IMR-90 (cell line): ENCODE measurements around the gene C2orf92. TPM values are rescaled to one million over a fixed set of nuclear protein-coding genes. Genes with fewer than 3 reads are reported as not detected.

Experiments
- ATAC-seq: fragments of 200-7000 bp; cut with Tn5 transposase; 2 replicates; pipeline ENCODE4 v1.9.1; 2020; ENCODE audit warnings: low read depth, mild to moderate bottlenecking, moderate library complexity
- BruUV-seq: library from RNA; stranded (reverse); fragments of 400-500 nt; replicated peaks from 2 replicates; lab custom pipeline; 2021; lab: Mats Ljungman, UMichigan
- CTCF ChIA-PET: fragments of 300-600 bp; formaldehyde crosslinking; extraction: SDS; loops from one replicate; lab custom pipeline; 2021; ENCODE audit warnings: antibody characterized with exemption; lab: Yijun Ruan, JAX
- POLR2A ChIA-PET: fragments of 300-600 bp; sonication (Branson Sonifier 250); formaldehyde crosslinking; loops from one replicate; lab custom pipeline; 2022; ENCODE audit warnings: antibody characterized with exemption; ENCODE audit not compliant: unreplicated experiment; lab: Charles Lee
- DNase-seq: peaks from one replicate; pipeline ENCODE4 v3.0.0; 2013
- H2AFZ ChIP-seq: replicated peaks from 2 replicates; pipeline ENCODE3; 2013; ENCODE audit warnings: low read length, mild to moderate bottlenecking; ENCODE audit not compliant: poor library complexity
- H2AK5ac ChIP-seq: 2 replicates; pipeline ENCODE4 v1.6.1; 2013; ENCODE audit warnings: low read depth, low read length, inconsistent platforms
- H2AK9ac ChIP-seq: replicated peaks from 2 replicates; pipeline ENCODE3; 2013; ENCODE audit warnings: mild to moderate bottlenecking, low read depth, low read length, moderate library complexity; ENCODE audit not compliant: poor library complexity
- H2BK120ac ChIP-seq: 2 replicates; pipeline ENCODE4 v1.6.1; 2013; ENCODE audit warnings: low read depth, low read length, inconsistent platforms
- H2BK15ac ChIP-seq: 3 replicates; pipeline ENCODE4 v1.6.1; 2013; ENCODE audit warnings: low read depth, low read length, inconsistent platforms
- H2BK20ac ChIP-seq: 2 replicates; pipeline ENCODE4 v1.6.1; 2013; ENCODE audit warnings: low read depth, mild to moderate bottlenecking, inconsistent platforms, low read length, moderate library complexity
- H2BK5ac ChIP-seq: 2 replicates; pipeline ENCODE4 v1.6.1; 2013; ENCODE audit warnings: mild to moderate bottlenecking, low read depth, low read length, inconsistent platforms; ENCODE audit not compliant: poor library complexity, severe bottlenecking
- H3K14ac ChIP-seq: replicated peaks from 2 replicates; pipeline ENCODE4 v1.6.1; 2013; ENCODE audit warnings: low read depth, low read length, inconsistent platforms
- H3K18ac ChIP-seq: 2 replicates; pipeline ENCODE4 v1.6.1; 2013; ENCODE audit warnings: low read depth, low read length, control low read depth
- H3K23ac ChIP-seq: 2 replicates; pipeline ENCODE4 v1.6.1; 2013; ENCODE audit warnings: low read depth, low read length, inconsistent platforms
- H3K27ac ChIP-seq: 2 replicates; pipeline ENCODE4 v1.5.1; 2013; ENCODE audit warnings: mild to moderate bottlenecking, control low read depth, low read length; ENCODE audit not compliant: insufficient read depth
- H3K27me3 ChIP-seq: 2 replicates; pipeline ENCODE4 v1.6.1; 2013; ENCODE audit warnings: low read length; ENCODE audit not compliant: control insufficient read depth, insufficient read depth
- H3K36me3 ChIP-seq: 2 replicates; pipeline ENCODE4 v1.6.1; 2013; ENCODE audit warnings: low read length, mixed read lengths; ENCODE audit not compliant: control insufficient read depth, insufficient read depth
- H3K4ac ChIP-seq: 2 replicates; pipeline ENCODE4 v1.6.1; 2013; ENCODE audit warnings: low read depth, low read length, inconsistent platforms
- H3K4me1 ChIP-seq: 2 replicates; pipeline ENCODE4 v1.6.1; 2013; ENCODE audit warnings: low read length, mixed read lengths; ENCODE audit not compliant: control insufficient read depth, insufficient read depth
- H3K4me2 ChIP-seq: 2 replicates; pipeline ENCODE4 v1.6.1; 2013; ENCODE audit warnings: low read depth, mild to moderate bottlenecking, control low read depth, low read length, moderate library complexity
- H3K4me3 ChIP-seq: 2 replicates; pipeline ENCODE4 v1.5.1; 2013; ENCODE audit warnings: low read depth, mild to moderate bottlenecking, control low read depth, low read length, moderate library complexity; ENCODE audit not compliant: insufficient read depth
- H3K56ac ChIP-seq: 2 replicates; pipeline ENCODE4 v1.6.1; 2013; ENCODE audit warnings: low read length, inconsistent platforms; ENCODE audit not compliant: insufficient read depth; ENCODE audit errors: extremely low read depth
- H3K79me1 ChIP-seq, 2 experiments: 2 replicates each; pipeline ENCODE4 v1.6.1; 2013; ENCODE audit warnings: low read length in 2 of 2, inconsistent platforms in 1 of 2, low read depth in 1 of 2
- H3K9ac ChIP-seq: 2 replicates; pipeline ENCODE4 v1.6.1; 2013; ENCODE audit warnings: low read depth, low read length, control low read depth
- H3K9me1 ChIP-seq: 2 replicates; pipeline ENCODE4 v1.6.1; 2013; ENCODE audit warnings: low read length, inconsistent platforms; ENCODE audit not compliant: insufficient read depth
- H3K9me3 ChIP-seq: 2 replicates; pipeline ENCODE4 v1.6.1; 2013; ENCODE audit warnings: low read length; ENCODE audit not compliant: control insufficient read depth, insufficient read depth
- H4K20me1 ChIP-seq: 2 replicates; pipeline ENCODE4 v1.6.1; 2013; ENCODE audit warnings: low read length, inconsistent platforms; ENCODE audit not compliant: insufficient read depth
- H4K5ac ChIP-seq: 2 replicates; pipeline ENCODE4 v1.6.1; 2013; ENCODE audit warnings: mild to moderate bottlenecking, low read depth, low read length, control low read depth
- H4K8ac ChIP-seq, 2 experiments: 2 replicates each; pipeline ENCODE4 v1.6.1; 2013; ENCODE audit warnings: low read depth in 2 of 2, low read length in 2 of 2, control low read depth in 1 of 2, inconsistent platforms in 1 of 2
- H4K91ac ChIP-seq: 2 replicates; pipeline ENCODE4 v1.6.1; 2013; ENCODE audit warnings: low read depth, low read length, inconsistent platforms; ENCODE audit not compliant: insufficient read depth
- BHLHE40 ChIP-seq: fragments of 150-350 bp; IDR thresholded peaks from 2 replicates; pipeline ENCODE4 v1.6.1; 2016; ENCODE audit warnings: mild to moderate bottlenecking, low read depth, low read length
- CEBPB ChIP-seq: IDR thresholded peaks from 2 replicates; pipeline ENCODE4 v1.6.1; 2012; ENCODE audit warnings: low read depth, low read length, improper control_type of control experiment
- CHD1 ChIP-seq: IDR thresholded peaks from 2 replicates; pipeline ENCODE4 v1.6.1; 2012; ENCODE audit warnings: low read depth, low read length, improper control_type of control experiment
- FOS ChIP-seq: fragments of 150-350 bp; IDR thresholded peaks from 2 replicates; pipeline ENCODE4 v1.6.1; 2016; ENCODE audit warnings: low read depth, low read length
- MAZ ChIP-seq: IDR thresholded peaks from 2 replicates; pipeline ENCODE4 v1.6.1; 2012; ENCODE audit warnings: low read depth, mild to moderate bottlenecking, low read length, improper control_type of control experiment, moderate library complexity, borderline replicate concordance
- NFE2L2 ChIP-seq: fragments of 150-350 bp; IDR thresholded peaks from 2 replicates; pipeline ENCODE4 v1.6.1; 2016; ENCODE audit warnings: low read depth, mild to moderate bottlenecking, low read length
- POLR2A ChIP-seq: IDR thresholded peaks from 2 replicates; pipeline ENCODE4 v1.6.1; 2012; ENCODE audit warnings: mild to moderate bottlenecking, low read depth, low read length
- RFX5 ChIP-seq: IDR thresholded peaks from 2 replicates; pipeline ENCODE4 v1.8.0; 2012; ENCODE audit warnings: low read depth, mild to moderate bottlenecking, low read length, moderate library complexity
- SMC3 ChIP-seq: fragments of 150-350 bp; IDR thresholded peaks from 2 replicates; pipeline ENCODE4 v1.6.1; 2016; ENCODE audit warnings: low read depth, mild to moderate bottlenecking, antibody characterized with exemption, low read length, moderate library complexity
- WGBS, 2 experiments: methylation state at CpG; one replicate each; pipeline versions ENCODE4 v1.1.5 to v1.1.7; 2013; ENCODE audit warnings: missing lambda C conversion rate in 2 of 2; ENCODE audit not compliant: insufficient read length in 1 of 2; ENCODE audit errors: extremely low coverage in 2 of 2; 5-methylcytosine and 5-hydroxymethylcytosine counted together
- dilution Hi-C: fragments of 300-500 bp; cut with HindIII; formaldehyde crosslinking; loops from one replicate; pipeline ENCODE4 v1.14.3; 2018; ENCODE audit warnings: low sequenced_read_pairs; ENCODE audit not compliant: unreplicated experiment
- in situ Hi-C: fragments of 300-500 bp; cut with MboI; formaldehyde crosslinking; loops from 3 replicates; pipeline ENCODE4 v1.14.3; 2019; ENCODE audit warnings: low sequenced_read_pairs, inconsistent platforms, mixed read lengths
- intact Hi-C: fragments of 100-400 bp; cut with micrococcal nuclease; formaldehyde crosslinking; loops from 2 replicates; pipeline ENCODE4 v1.10.0; 2022
- polyA plus RNA-seq, 3 experiments: library from polyadenylated mRNA; depleted of rRNA; stranded (reverse); fragments of >200 nt; gene quantifications; 2 replicates each; pipeline ENCODE4 v1.2.3, GENCODE V29; 2012; ENCODE audit warnings: low replicate concordance in 1 of 3
- total RNA-seq: library from RNA; depleted of rRNA; stranded (reverse); fragments of >200 nt; gene quantifications from 2 replicates; pipeline ENCODE4 v1.2.3, GENCODE V29; 2012
- TF ChIP-seq, protein P1 (sequence below): conservative IDR thresholded peaks from 2 replicates; pipeline ENCODE4 v1.5.1; 2012; ENCODE audit warnings: mild to moderate bottlenecking, low read depth, low read length, improper control_type of control experiment
- TF ChIP-seq, protein P2 (sequence below): fragments of 150-350 bp; IDR thresholded peaks from 2 replicates; pipeline ENCODE4 v1.6.1; 2017; ENCODE audit warnings: mild to moderate bottlenecking, antibody characterized with exemption, low read length, low read depth
- TF ChIP-seq, protein P3 (sequence below): fragments of 150-350 bp; IDR thresholded peaks from 2 replicates; pipeline ENCODE4 v1.6.1; 2016; ENCODE audit warnings: low read depth, mild to moderate bottlenecking, low read length, moderate library complexity, borderline replicate concordance

C2orf92 gene
- total and polyA plus RNA-seq, 2 of the 4 experiments (the other 2 are of a cell fraction): 0.90 to 2.5 TPM

DNA sequence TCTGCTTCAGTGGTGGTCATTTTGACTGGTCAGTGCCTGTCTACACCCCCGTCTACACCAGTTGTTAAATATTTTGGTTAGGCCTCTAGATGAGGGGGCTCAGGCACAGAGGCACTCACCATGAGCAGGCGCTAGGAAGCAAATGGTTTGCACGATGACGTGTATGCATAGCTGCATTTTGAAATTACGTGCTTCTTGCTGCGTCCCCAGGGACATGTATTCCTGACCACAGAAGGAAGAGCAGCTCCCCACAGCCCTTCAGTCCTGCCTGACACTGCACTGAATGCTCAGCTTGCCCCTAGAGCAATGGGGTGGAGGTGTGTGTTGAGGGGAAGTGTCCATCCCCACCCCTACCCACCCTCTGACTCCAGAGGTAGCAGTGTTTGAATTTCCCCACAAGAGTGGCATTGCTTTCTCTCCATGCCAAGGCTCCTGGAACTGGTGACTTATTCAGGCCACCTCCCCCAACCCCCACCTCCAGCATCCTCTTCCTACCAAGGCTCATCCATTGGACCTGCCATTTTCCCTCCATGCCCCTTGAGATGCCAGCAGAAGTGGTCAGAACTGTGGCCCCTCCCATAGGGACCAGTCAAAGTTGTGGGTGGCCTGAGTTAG lies 32.4 kb downstream of the C2orf92 start:
- Histone ChIP-seq H2BK15ac (no peak overlapping the region), H3K27me3 (no peaks in the 10 kb centered on the region; the same call in none of the 2 replicates), H4K20me1 (no peaks in the 10 kb centered on the region), H2AK9ac (no peak overlapping the region), H3K14ac (no peak overlapping the region), H3K56ac (no peak overlapping the region), H2AK5ac (no peak overlapping the region), H2BK20ac (no peak overlapping the region), H3K4ac (no peak overlapping the region), H3K9me3 (no peaks in the 10 kb centered on the region), H3K9me1 (no peaks in the 10 kb centered on the region), H4K91ac (no peak overlapping the region), H2AFZ (peak overlapping the region; percentile 35), H3K4me2 (no peak overlapping the region), H3K18ac (no peak overlapping the region), H3K4me3 (no peak overlapping the region), H4K8ac (no peak overlapping the region), H3K27ac (no peak overlapping the region), H3K36me3 (no peaks in the 10 kb centered on the region), H3K23ac (no peak overlapping the region), H3K9ac (no peak overlapping the region), H3K4me1 (no peaks in the 10 kb centered on the region), H4K5ac (no peak overlapping the region), H2BK5ac (no peak overlapping the region), H3K79me1 (no peaks in the 10 kb centered on the region), H2BK120ac (no peak overlapping the region)
- 48% methylated on average over 3 of the region's 6 CpGs; no CpG with 5 or more reads in 1 of the 2 experiments for WGBS, 2 experiments
- ATAC-seq (no peak), DNase-seq (no peak)
- dilution Hi-C loops (no loop called here), intact Hi-C loops (loop anchor here (5.0 to 10.0 kb wide), 4 partner anchors 63 to 1133 kb away; partner anchors contain the start of gene TMEM131), in situ Hi-C loops (loop anchor here (10.0 kb wide), 1 partner anchor 683 kb away; no protein-coding TSS in a partner anchor)
- CTCF ChIA-PET: interaction anchor here (0.6 to 2.3 kb wide), 3 partner anchors 8 to 681 kb away, joined by 3 to 8 read pairs (median 4); no protein-coding TSS in a partner anchor
- no peak for TF ChIP-seq POLR2A
- TF ChIP-seq, protein P1, sequence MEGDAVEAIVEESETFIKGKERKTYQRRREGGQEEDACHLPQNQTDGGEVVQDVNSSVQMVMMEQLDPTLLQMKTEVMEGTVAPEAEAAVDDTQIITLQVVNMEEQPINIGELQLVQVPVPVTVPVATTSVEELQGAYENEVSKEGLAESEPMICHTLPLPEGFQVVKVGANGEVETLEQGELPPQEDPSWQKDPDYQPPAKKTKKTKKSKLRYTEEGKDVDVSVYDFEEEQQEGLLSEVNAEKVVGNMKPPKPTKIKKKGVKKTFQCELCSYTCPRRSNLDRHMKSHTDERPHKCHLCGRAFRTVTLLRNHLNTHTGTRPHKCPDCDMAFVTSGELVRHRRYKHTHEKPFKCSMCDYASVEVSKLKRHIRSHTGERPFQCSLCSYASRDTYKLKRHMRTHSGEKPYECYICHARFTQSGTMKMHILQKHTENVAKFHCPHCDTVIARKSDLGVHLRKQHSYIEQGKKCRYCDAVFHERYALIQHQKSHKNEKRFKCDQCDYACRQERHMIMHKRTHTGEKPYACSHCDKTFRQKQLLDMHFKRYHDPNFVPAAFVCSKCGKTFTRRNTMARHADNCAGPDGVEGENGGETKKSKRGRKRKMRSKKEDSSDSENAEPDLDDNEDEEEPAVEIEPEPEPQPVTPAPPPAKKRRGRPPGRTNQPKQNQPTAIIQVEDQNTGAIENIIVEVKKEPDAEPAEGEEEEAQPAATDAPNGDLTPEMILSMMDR: no peak
- TF ChIP-seq CHD1: no peak
- TF ChIP-seq BHLHE40: no peak
- no peak for TF ChIP-seq CEBPB
- TF ChIP-seq, protein P2, sequence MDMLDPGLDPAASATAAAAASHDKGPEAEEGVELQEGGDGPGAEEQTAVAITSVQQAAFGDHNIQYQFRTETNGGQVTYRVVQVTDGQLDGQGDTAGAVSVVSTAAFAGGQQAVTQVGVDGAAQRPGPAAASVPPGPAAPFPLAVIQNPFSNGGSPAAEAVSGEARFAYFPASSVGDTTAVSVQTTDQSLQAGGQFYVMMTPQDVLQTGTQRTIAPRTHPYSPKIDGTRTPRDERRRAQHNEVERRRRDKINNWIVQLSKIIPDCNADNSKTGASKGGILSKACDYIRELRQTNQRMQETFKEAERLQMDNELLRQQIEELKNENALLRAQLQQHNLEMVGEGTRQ: no peak
- TF ChIP-seq, protein P3, sequence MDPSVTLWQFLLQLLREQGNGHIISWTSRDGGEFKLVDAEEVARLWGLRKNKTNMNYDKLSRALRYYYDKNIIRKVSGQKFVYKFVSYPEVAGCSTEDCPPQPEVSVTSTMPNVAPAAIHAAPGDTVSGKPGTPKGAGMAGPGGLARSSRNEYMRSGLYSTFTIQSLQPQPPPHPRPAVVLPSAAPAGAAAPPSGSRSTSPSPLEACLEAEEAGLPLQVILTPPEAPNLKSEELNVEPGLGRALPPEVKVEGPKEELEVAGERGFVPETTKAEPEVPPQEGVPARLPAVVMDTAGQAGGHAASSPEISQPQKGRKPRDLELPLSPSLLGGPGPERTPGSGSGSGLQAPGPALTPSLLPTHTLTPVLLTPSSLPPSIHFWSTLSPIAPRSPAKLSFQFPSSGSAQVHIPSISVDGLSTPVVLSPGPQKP: no peak
- TF ChIP-seq RFX5: no peak
- TF ChIP-seq MAZ: no peak
- no peak for TF ChIP-seq SMC3
- no peak for TF ChIP-seq FOS
- no peak for TF ChIP-seq NFE2L2
- POLR2A ChIA-PET: no interaction called here
- BruUV-seq: no TSS peak
